NCI-H1436 treated with DMSO at 0.1 percent for 48 hours (cell line): ENCODE results near the gene RPS6KA2.

Experiments used
- DNase-seq: peaks from one replicate; lab custom pipeline; 2025; lab: John Stamatoyannopoulos, UW

RPS6KA2 gene

GRCh38 chr6:166420351-166420750 lies 206.7 kb downstream of the RPS6KA2 start:
- DNase-seq = no peak

GRCh38 chr6:166419717-166420116 lies 207.3 kb downstream of the RPS6KA2 start:
- DNase-seq = no peak

- no peak for DNase-seq
These were observed 207.8 kb downstream of the RPS6KA2 start for GRCh38 chr6:166419286-166419685.

- no peak for DNase-seq
These were observed 208.3 kb downstream of the RPS6KA2 start for GRCh38 chr6:166418691-166419143.

GRCh38 chr6:166417285-166417691 lies 209.8 kb downstream of the RPS6KA2 start:
- no peak for DNase-seq

- no peak for DNase-seq
These were observed 211.2 kb downstream of the RPS6KA2 start for GRCh38 chr6:166415833-166416347.

- no peak for DNase-seq
These were observed 211.7 kb downstream of the RPS6KA2 start for GRCh38 chr6:166415306-166415705.

- no peak for DNase-seq
These were observed 213.5 kb downstream of the RPS6KA2 start for GRCh38 chr6:166413491-166413951.

GRCh38 chr6:166412911-166413384 lies 214.1 kb downstream of the RPS6KA2 start:
- DNase-seq = no peak

GRCh38 chr6:166412156-166412910 lies 214.7 kb downstream of the RPS6KA2 start:
- no peak for DNase-seq

GRCh38 chr6:166411721-166412151 lies 215.3 kb downstream of the RPS6KA2 start:
- no peak for DNase-seq

GRCh38 chr6:166411271-166411670 lies 215.8 kb downstream of the RPS6KA2 start:
- no peak for DNase-seq

- DNase-seq = no peak
These were observed 216.6 kb downstream of the RPS6KA2 start for GRCh38 chr6:166410426-166410935.

- DNase-seq = no peak
These were observed 217.9 kb downstream of the RPS6KA2 start for GRCh38 chr6:166408936-166409755.

GRCh38 chr6:166406197-166406596 lies 220.9 kb downstream of the RPS6KA2 start:
- no peak for DNase-seq

- no peak for DNase-seq
These were observed 221.7 kb downstream of the RPS6KA2 start for GRCh38 chr6:166405386-166405785.

GRCh38 chr6:166402582-166403277 lies 224.3 kb downstream of the RPS6KA2 start:
- no peak for DNase-seq

- DNase-seq = peak; percentile 13
These were observed 226.3 kb downstream of the RPS6KA2 start for GRCh38 chr6:166400649-166401250.

- no peak for DNase-seq
These were observed 226.9 kb downstream of the RPS6KA2 start for GRCh38 chr6:166400181-166400580.

- DNase-seq = no peak
These were observed 228.7 kb downstream of the RPS6KA2 start for GRCh38 chr6:166398348-166398747.

GRCh38 chr6:166397849-166398248 lies 229.2 kb downstream of the RPS6KA2 start:
- DNase-seq = no peak
